DOHH2 (cell line): ENCODE measurements around the gene BDP1.
A peak's percentile ranks its signal among the peaks of the same experiment; 100 is the strongest.

Experiments
- CTCF ChIP-seq: fragments of 200-600 bp; sonication (generic); IDR thresholded peaks from one replicate; pipeline ENCODE4 v1.5.1; 2014; ENCODE audit warnings: antibody characterized with exemption, mild to moderate bottlenecking, low read depth, low read length; ENCODE audit not compliant: poor library complexity, severe bottlenecking
- EZH2phosphoT487 ChIP-seq: fragments of 200-600 bp; sonication (generic); IDR thresholded peaks from 2 replicates; pipeline ENCODE4 v1.6.1; 2017; ENCODE audit warnings: borderline replicate concordance, mild to moderate bottlenecking, antibody characterized with exemption, low read length, moderate library complexity, mixed read lengths

- TF ChIP-seq CTCF (peak; percentile 49), EZH2phosphoT487 (no peak)
Observed at GRCh38 chr5:71455427-71456361, at the start of gene BDP1.
